HG03039 (cell line): ENCODE results near the gene SETBP1.

Experiments
- ATAC-seq: cut with Tn5 transposase; IDR thresholded peaks from one replicate; pipeline ENCODE4 v1.9.1; 2021; ENCODE audit warnings: mild to moderate bottlenecking, moderate library complexity; ENCODE audit not compliant: unreplicated experiment

Gene SETBP1

GRCh38 chr18:45100321-45101105 is 419.8 kb downstream of the SETBP1 start:
- ATAC-seq, result no peak

GRCh38 chr18:45102126-45102525 is 421.4 kb downstream of the SETBP1 start:
- no peak for ATAC-seq

GRCh38 chr18:45102863-45103262 is 422.2 kb downstream of the SETBP1 start:
- ATAC-seq, result no peak

GRCh38 chr18:45103319-45104048 is 422.8 kb downstream of the SETBP1 start:
- ATAC-seq, result peak; percentile 33

- ATAC-seq, result peak; percentile 7
These were observed 423.3 kb downstream of the SETBP1 start for GRCh38 chr18:45104049-45104395.

GRCh38 chr18:45106331-45106774 is 425.7 kb downstream of the SETBP1 start:
- ATAC-seq, result peak; percentile 85

GRCh38 chr18:45107425-45107824 is 426.7 kb downstream of the SETBP1 start:
- no peak for ATAC-seq

GRCh38 chr18:45108754-45109153 is 428.1 kb downstream of the SETBP1 start:
- no peak for ATAC-seq

GRCh38 chr18:45109271-45109670 is 428.6 kb downstream of the SETBP1 start:
- ATAC-seq, result no peak

GRCh38 chr18:45109706-45110105 is 429.0 kb downstream of the SETBP1 start:
- no peak for ATAC-seq

- ATAC-seq, result no peak
These were observed 430.2 kb downstream of the SETBP1 start for GRCh38 chr18:45110577-45111501.

- no peak for ATAC-seq
These were observed 430.8 kb downstream of the SETBP1 start for GRCh38 chr18:45111502-45111848.

- ATAC-seq, result no peak
These were observed 432.0 kb downstream of the SETBP1 start for GRCh38 chr18:45112682-45113081.

- no peak for ATAC-seq
These were observed 435.4 kb downstream of the SETBP1 start for GRCh38 chr18:45116116-45116515.
